Stimulated activated CD4-positive, alpha-beta T cell treated with anti-CD3 and anti-CD28 coated beads, Interleukin-12 subunit alpha, Interleukin-12 subunit beta, amount 100 ng/mL, for 4 hours (primary cell): Measurements from ENCODE around the gene PROZ.
A peak's percentile ranks its signal among the peaks of the same experiment; 100 is the strongest.

Experiments used
- DNase-seq: peaks from one replicate; pipeline ENCODE4 v3.0.0-alpha.2; 2020

The PROZ gene

GRCh38 chr13:113209336-113209758, 50.9 kb downstream of the PROZ start, which contains the start of gene CUL4A:
Gene CUL4A (plus strand): TSS chr13:113209613. CDS start chr13:113209628, 15 bp downstream.
- DNase-seq, result peak; percentile 80

GRCh38 chr13:113209759-113210421, 51.4 kb downstream of the PROZ start:
- peak; percentile 60 for DNase-seq

- DNase-seq, result no peak
Measured at GRCh38 chr13:113210833-113211232, 52.4 kb downstream of the PROZ start.

- DNase-seq, result no peak
Measured at GRCh38 chr13:113211774-113212173, 53.3 kb downstream of the PROZ start.

- no peak for DNase-seq
Measured at GRCh38 chr13:113216254-113217048, 58.0 kb downstream of the PROZ start.

- no peak for DNase-seq
Measured at GRCh38 chr13:113218586-113218985, 60.1 kb downstream of the PROZ start.

- DNase-seq, result no peak
Measured at GRCh38 chr13:113219256-113219940, 61.0 kb downstream of the PROZ start.

- no peak for DNase-seq
Measured at GRCh38 chr13:113220141-113220598, 61.7 kb downstream of the PROZ start.

- DNase-seq, result no peak
Measured at GRCh38 chr13:113220877-113221276, 62.4 kb downstream of the PROZ start.
